WTC11 (cell line): ENCODE data around the gene CHRNA5.

Experiments
- AFF4 ChIP-seq: sonication (generic); formaldehyde crosslinking; IDR thresholded peaks from 2 replicates; pipeline ENCODE4 v1.8.1; 2023; ENCODE audit warnings: mild to moderate bottlenecking, missing genetic modification reagents, borderline replicate concordance
- ARID4B ChIP-seq: sonication (generic); formaldehyde crosslinking; IDR thresholded peaks from 2 replicates; pipeline ENCODE4 v1.8.0; 2023; ENCODE audit warnings: missing genetic modification reagents, mild to moderate bottlenecking, borderline replicate concordance
- CREB1 ChIP-seq: sonication (generic); formaldehyde crosslinking; IDR thresholded peaks from 2 replicates; pipeline ENCODE4 v1.8.0; 2023; ENCODE audit warnings: mild to moderate bottlenecking, missing genetic modification reagents
- CTCF ChIP-seq: fragments of 200-600 bp; IDR thresholded peaks from 2 replicates; pipeline ENCODE4 v1.8.0; 2022; ENCODE audit warnings: antibody characterized with exemption
- E2F1 ChIP-seq: sonication (generic); formaldehyde crosslinking; IDR thresholded peaks from 2 replicates; pipeline ENCODE4 v1.8.0; 2022; ENCODE audit warnings: mild to moderate bottlenecking, missing genetic modification reagents
- E2F5 ChIP-seq: sonication (generic); formaldehyde crosslinking; IDR thresholded peaks from 2 replicates; pipeline ENCODE4 v1.8.1; 2022; ENCODE audit warnings: mild to moderate bottlenecking, moderate library complexity, missing genetic modification reagents
- ERG ChIP-seq: fragments of 250-450 bp; sonication (Bioruptor Pico); IDR thresholded peaks from 2 replicates; pipeline ENCODE4 v1.8.0; 2021; ENCODE audit warnings: mild to moderate bottlenecking
- NR1H2 ChIP-seq: sonication (generic); formaldehyde crosslinking; IDR thresholded peaks from 2 replicates; pipeline ENCODE4 v1.9.0; 2021; ENCODE audit warnings: mild to moderate bottlenecking, moderate library complexity, missing genetic modification reagents
- NR2C2 ChIP-seq: sonication (generic); formaldehyde crosslinking; IDR thresholded peaks from 2 replicates; pipeline ENCODE4 v1.8.0; 2022; ENCODE audit warnings: mild to moderate bottlenecking, missing genetic modification reagents
- SP1 ChIP-seq: sonication (generic); formaldehyde crosslinking; conservative IDR thresholded peaks from 2 replicates; pipeline ENCODE4 v1.8.1; 2022; ENCODE audit warnings: missing genetic modification reagents
- USF2 ChIP-seq: sonication (generic); formaldehyde crosslinking; IDR thresholded peaks from 2 replicates; pipeline ENCODE4 v1.8.1; 2023; ENCODE audit warnings: mild to moderate bottlenecking, missing genetic modification reagents, moderate library complexity
- ZNF317 ChIP-seq: sonication (generic); formaldehyde crosslinking; IDR thresholded peaks from 2 replicates; pipeline ENCODE4 v1.8.1; 2023; ENCODE audit warnings: low read depth, mild to moderate bottlenecking, moderate library complexity, missing genetic modification reagents, borderline replicate concordance

GRCh38 chr15:78533331-78533730 is 32.0 kb upstream of the CHRNA5 start:
- TF ChIP-seq CTCF = no peak
- TF ChIP-seq ZNF317 = no peak
- no peak for TF ChIP-seq E2F1
- TF ChIP-seq CREB1 = no peak
- TF ChIP-seq SP1 = no peak
- TF ChIP-seq USF2 (CRISPR knock-in tag) = no peak
- TF ChIP-seq AFF4 (CRISPR knock-in tag) = no peak
- no peak for TF ChIP-seq ARID4B (CRISPR knock-in tag)
- no peak for TF ChIP-seq ERG (CRISPR knock-in tag)
- no peak for TF ChIP-seq E2F5 (CRISPR knock-in tag)
- no peak for TF ChIP-seq NR1H2 (CRISPR knock-in tag)
- TF ChIP-seq NR2C2 (CRISPR knock-in tag) = no peak
